T-cell (primary cell): ENCODE results near the gene TFF2. TPM values are rescaled to one million over a fixed set of nuclear protein-coding genes. Genes with fewer than 3 reads are reported as not detected.

Experiments
- ATAC-seq, 4 experiments: fragments of 200-7000 bp in 3 of 4; fragments of 150-1000 bp in 1 of 4; cut with Tn5 transposase; replicated peaks in 1 of 4; 1 replicate in 3 of 4; 2 replicates in 1 of 4; pipeline ENCODE4 v1.10.0; 2021; ENCODE audit warnings: moderate library complexity in 3 of 4, mild to moderate bottlenecking in 2 of 4, moderate number of reproducible peaks in 1 of 4
- CTCF ChIA-PET, 2 donors: fragments of 300-600 bp; sonication (Branson Sonifier 250); formaldehyde crosslinking; loops; one replicate each; lab custom pipeline; 2022; ENCODE audit warnings: antibody characterized with exemption in 2 of 2; lab: Charles Lee
- POLR2A ChIA-PET, 2 donors: fragments of 300-600 bp; sonication (Branson Sonifier 250); formaldehyde crosslinking; loops; one replicate each; lab custom pipeline; 2022; ENCODE audit warnings: antibody characterized with exemption in 2 of 2; lab: Charles Lee
- DNase-seq, 35 experiments: peaks; one replicate each; pipeline versions ENCODE4 v3.0.0 to v3.0.0-alpha.2; 2013 to 2023
- H3K27ac ChIP-seq: one replicate; pipeline ENCODE4 v1.5.1; 2013; ENCODE audit warnings: low read length
- H3K27me3 ChIP-seq, 2 experiments: replicated peaks in 1 of 2; 1 replicate in 1 of 2; 2 replicates in 1 of 2; pipeline versions ENCODE4 v1.6.1 to v1.7.0; 2013; ENCODE audit warnings: low read length in 1 of 2, mixed read lengths in 1 of 2; ENCODE audit not compliant: control insufficient read depth in 2 of 2, insufficient read depth in 2 of 2; ENCODE audit errors: extremely low read depth in 1 of 2
- H3K36me3 ChIP-seq, 2 donors: 1 replicate in 1 of 2; 2 replicates in 1 of 2; pipeline versions ENCODE4 v1.6.1 to v1.7.0; 2013; ENCODE audit warnings: low read length in 1 of 2; ENCODE audit not compliant: control insufficient read depth in 2 of 2, insufficient read depth in 1 of 2; ENCODE audit errors: extremely low read depth in 1 of 2
- H3K4me1 ChIP-seq, 2 experiments: 1 replicate in 1 of 2; 2 replicates in 1 of 2; pipeline versions ENCODE4 v1.6.1 to v1.7.0; 2013; ENCODE audit warnings: low read length in 2 of 2, mixed read lengths in 1 of 2; ENCODE audit not compliant: insufficient read depth in 2 of 2, control insufficient read depth in 1 of 2; ENCODE audit errors: extremely low read depth in 1 of 2
- H3K4me3 ChIP-seq, 2 donors: 1 replicate in 1 of 2; 2 replicates in 1 of 2; pipeline versions ENCODE4 v1.5.1 to v1.7.0; 2013; ENCODE audit warnings: mild to moderate bottlenecking in 2 of 2, low read length in 1 of 2, moderate library complexity in 1 of 2; ENCODE audit not compliant: control insufficient read depth in 1 of 2; ENCODE audit errors: extremely low read depth in 1 of 2
- H3K9me3 ChIP-seq: 2 replicates; pipeline ENCODE4 v1.7.0; 2013
- H3K27ac Mint-ChIP-seq, 2 donors: one replicate each; pipeline ENCODE4 v1.8.0; 2020 to 2021; ENCODE audit warnings: mild to moderate bottlenecking in 2 of 2, mixed read lengths in 2 of 2
- H3K27me3 Mint-ChIP-seq, 2 donors: one replicate each; pipeline ENCODE4 v1.8.0; 2021 to 2022; ENCODE audit warnings: mixed read lengths in 2 of 2
- H3K36me3 Mint-ChIP-seq: one replicate; pipeline ENCODE4 v1.8.0; 2021; ENCODE audit warnings: mixed read lengths
- H3K4me1 Mint-ChIP-seq, 3 donors: one replicate each; pipeline ENCODE4 v1.8.0; 2020 to 2022; ENCODE audit warnings: mixed read lengths in 3 of 3, mild to moderate bottlenecking in 1 of 3
- H3K4me3 Mint-ChIP-seq, 3 donors: one replicate each; pipeline ENCODE4 v1.8.0; 2020 to 2022; ENCODE audit warnings: mild to moderate bottlenecking in 3 of 3, mixed read lengths in 3 of 3, moderate library complexity in 3 of 3
- H3K9me3 Mint-ChIP-seq, 3 donors: one replicate each; pipeline ENCODE4 v1.8.0; 2020 to 2022; ENCODE audit warnings: mixed read lengths in 3 of 3
- WGBS: methylation state at CpG from one replicate; pipeline ENCODE4 v1.1.5; 2013; ENCODE audit warnings: missing lambda C conversion rate; ENCODE audit not compliant: insufficient coverage; 5-methylcytosine and 5-hydroxymethylcytosine counted together
- total RNA-seq, 35 experiments: library from RNA in 6 of 35; stranded (reverse) in 6 of 35; fragments of 120-200 nt in 1 of 35; gene quantifications; one replicate each; pipeline versions ENCODE4 v1.2.1 to v1.2.4 and lab custom pipeline; 2013 to 2026

The TFF2 gene
- total RNA-seq, 5 donors from 2014 or later (not counting 1 experiment from before 2014, with no cell fraction given), result 0.38 TPM; not detected in 4

DNA sequence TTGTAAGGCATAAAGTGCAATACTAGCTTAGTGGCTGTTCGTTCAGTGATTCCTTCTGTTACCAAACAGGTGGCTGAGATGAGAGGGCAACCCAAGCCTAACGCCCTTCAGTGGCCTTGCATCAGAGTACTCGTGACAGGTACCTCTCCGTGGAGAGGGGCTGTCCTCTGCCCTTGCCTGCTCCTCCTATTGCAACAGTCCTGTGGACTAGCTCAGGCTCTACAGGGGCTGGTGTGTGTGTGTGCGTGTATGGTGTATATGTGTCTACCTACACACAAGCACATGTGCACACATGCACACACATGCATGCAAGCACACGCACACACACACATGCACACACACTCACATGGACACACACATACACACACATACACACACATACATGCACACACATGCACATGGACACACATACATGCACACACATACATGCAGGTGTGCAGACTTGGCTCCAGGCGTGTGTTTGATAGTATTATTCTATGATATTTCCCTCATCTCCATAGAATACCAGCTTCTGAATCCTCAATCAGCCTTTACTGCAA, 50.7 kb downstream of the TFF2 start:
- no peak overlapping the region for H3K4me3 Mint-ChIP-seq
- H3K4me1 Mint-ChIP-seq, result peaks cover 4 to 10% (median 8%) of the 10 kb centered on the region in 3 donors
- no peak overlapping the region for H3K27ac ChIP-seq
- peaks cover 0 to 3% of the 10 kb centered on the region in 2 donors for H3K36me3 ChIP-seq
- no peak overlapping the region for H3K4me3 ChIP-seq
- peaks cover 0 to 5% of the 10 kb centered on the region in 2 experiments for H3K27me3 ChIP-seq
- H3K9me3 Mint-ChIP-seq, result no peaks in the 10 kb centered on the region
- H3K27ac Mint-ChIP-seq, result no peak overlapping the region
- no peaks in the 10 kb centered on the region for H3K9me3 ChIP-seq
- ATAC-seq (no peak), DNase-seq (no peak)
- H3K4me1 ChIP-seq, result peaks cover 3 to 9% of the 10 kb centered on the region in 2 experiments
- H3K27me3 Mint-ChIP-seq, result no peaks in the 10 kb centered on the region
- 98% methylated on average over 4 of the region's 7 CpGs for WGBS
- peaks cover 24% of the 10 kb centered on the region for H3K36me3 Mint-ChIP-seq
- ChIA-PET POLR2A (no interaction called here), CTCF (no interaction called here)

DNA sequence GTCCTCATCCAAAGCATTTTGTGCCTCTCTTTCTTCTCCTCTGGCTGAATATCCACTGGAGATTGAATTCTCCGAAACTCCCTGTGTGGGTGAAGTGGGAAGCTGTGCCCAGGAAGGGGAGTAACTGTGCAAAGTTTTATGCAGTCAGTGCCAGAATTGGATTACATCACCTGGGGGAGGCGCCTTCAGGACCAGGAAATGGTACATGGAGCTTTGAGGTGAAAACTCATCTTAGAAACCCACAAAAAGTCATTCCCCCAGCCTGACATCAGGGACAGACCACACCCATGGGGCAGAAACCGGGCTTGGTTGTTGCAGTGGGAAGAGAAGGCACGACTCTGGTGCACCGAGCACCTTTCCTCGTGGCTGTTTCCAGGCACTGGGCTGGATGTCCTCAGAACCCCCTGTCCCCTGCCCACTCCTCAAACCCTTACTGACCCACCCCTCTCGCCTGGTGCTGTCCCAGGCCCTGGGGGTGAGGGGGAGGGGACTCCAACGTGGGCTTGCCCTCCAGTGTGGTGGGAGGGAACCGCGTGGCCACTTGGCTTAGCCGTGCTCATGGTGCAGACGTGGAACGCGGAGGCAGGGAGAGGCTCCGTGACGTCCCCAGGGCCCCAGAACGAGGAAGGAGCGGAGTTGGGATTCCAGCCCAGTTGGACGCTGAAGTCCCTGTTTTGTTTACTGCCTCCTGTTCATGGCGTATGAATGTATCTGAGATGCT, 51.3 kb downstream of the TFF2 start:
- Mint-ChIP-seq H3K9me3 (no peaks in the 10 kb centered on the region), H3K4me1 (peaks cover 4 to 10% (median 8%) of the 10 kb centered on the region in 3 donors), H3K36me3 (peaks cover 29% of the 10 kb centered on the region), H3K4me3 (no peak overlapping the region), H3K27ac (no peak overlapping the region), H3K27me3 (no peaks in the 10 kb centered on the region)
- Histone ChIP-seq H3K36me3 (peaks cover 0 to 7% of the 10 kb centered on the region in 2 donors), H3K4me3 (no peak overlapping the region), H3K27me3 (no peaks in the 10 kb centered on the region), H3K4me1 (peaks cover 3 to 9% of the 10 kb centered on the region in 2 experiments), H3K9me3 (no peaks in the 10 kb centered on the region), H3K27ac (no peak overlapping the region)
- 88% methylated on average over 13 of the region's 20 CpGs for WGBS
- ChIA-PET POLR2A (interaction anchor here in 1 of 2 donors (0.7 kb wide), 1 partner anchor 138 kb away, joined by 4 read pairs; no protein-coding TSS in a partner anchor), CTCF (interaction anchor here in 1 of 2 donors (0.6 kb wide), 1 partner anchor 10 kb away, joined by 3 read pairs; no protein-coding TSS in a partner anchor)
- peak in 4 of 35 experiments; percentile 12 to 41 (median 18) for DNase-seq
- peak in 3 of 4 experiments; percentile 41 to 54 (median 43) for ATAC-seq

DNA sequence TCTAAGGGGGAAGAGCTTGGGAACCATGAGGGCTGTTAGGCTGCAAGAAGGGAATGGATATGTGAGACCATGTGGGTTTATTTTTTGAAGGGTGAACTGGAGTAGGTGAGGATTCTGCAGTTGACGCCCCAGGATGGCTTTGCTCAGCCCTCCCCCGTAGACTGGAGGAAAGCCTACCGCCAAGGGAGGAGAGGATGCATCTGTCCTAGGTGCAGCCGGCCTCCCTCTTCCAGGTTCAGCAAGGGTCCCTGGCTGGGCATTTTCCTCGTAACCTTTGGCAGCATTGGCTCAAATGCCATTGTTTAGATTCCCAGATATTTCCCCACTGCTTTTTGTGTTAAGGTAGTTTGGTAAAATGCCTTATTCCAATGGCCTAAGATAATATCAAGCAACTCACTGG, 52.1 kb downstream of the TFF2 start:
- Mint-ChIP-seq H3K9me3 (no peaks in the 10 kb centered on the region), H3K4me3 (no peak overlapping the region), H3K27ac (no peak overlapping the region), H3K36me3 (peaks cover 31% of the 10 kb centered on the region), H3K4me1 (peaks cover 4 to 10% (median 8%) of the 10 kb centered on the region in 3 donors), H3K27me3 (no peaks in the 10 kb centered on the region)
- Histone ChIP-seq H3K36me3 (peaks cover 3 to 14% of the 10 kb centered on the region in 2 donors), H3K27ac (no peak overlapping the region), H3K27me3 (no peaks in the 10 kb centered on the region), H3K9me3 (no peaks in the 10 kb centered on the region), H3K4me3 (no peak overlapping the region), H3K4me1 (peaks cover 3 to 9% of the 10 kb centered on the region in 2 experiments)
- ChIA-PET POLR2A (no interaction called here), CTCF (interaction anchor here in 1 of 2 donors (0.6 kb wide), 1 partner anchor 370 kb away, joined by 3 read pairs; no protein-coding TSS in a partner anchor)
- WGBS, result 100% methylated on average over 3 of the region's 5 CpGs
- DNase-seq (no peak), ATAC-seq (no peak)

DNA sequence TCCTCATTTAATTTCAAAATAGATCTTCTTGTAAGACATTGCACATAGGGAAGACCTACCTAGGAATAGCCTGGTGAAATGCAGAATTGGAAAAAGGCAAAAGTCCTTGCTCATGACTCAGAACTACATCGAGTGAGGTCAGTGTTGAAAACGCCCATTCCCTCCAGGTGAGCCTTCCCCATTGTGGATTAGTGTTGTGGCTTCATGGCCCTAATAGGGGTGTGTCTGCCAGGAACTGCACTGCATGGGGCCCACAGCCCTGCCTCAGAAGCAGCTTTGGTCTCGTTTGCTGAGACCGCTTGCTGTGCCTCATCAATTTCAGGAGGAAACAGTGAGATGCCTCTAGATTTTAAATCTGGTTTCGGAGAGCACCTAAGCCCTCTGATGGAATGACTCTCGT, 52.6 kb downstream of the TFF2 start:
- Mint-ChIP-seq H3K9me3 (no peaks in the 10 kb centered on the region), H3K4me3 (no peak overlapping the region), H3K27ac (no peak overlapping the region), H3K36me3 (peaks cover 31% of the 10 kb centered on the region), H3K27me3 (no peaks in the 10 kb centered on the region), H3K4me1 (peaks cover 4 to 10% (median 8%) of the 10 kb centered on the region in 3 donors)
- peaks cover 4 to 14% of the 10 kb centered on the region in 2 donors for H3K36me3 ChIP-seq
- H3K4me1 ChIP-seq, result peaks cover 3 to 9% of the 10 kb centered on the region in 2 experiments
- POLR2A ChIA-PET, result no interaction called here
- WGBS, result 84% methylated on average over 5 of the region's 6 CpGs
- ATAC-seq (no peak), DNase-seq (no peak)
- CTCF ChIA-PET, result interaction anchor here in 1 of 2 donors (0.6 kb wide), 1 partner anchor 369 kb away, joined by 3 read pairs; no protein-coding TSS in a partner anchor
- H3K4me3 ChIP-seq, result no peak overlapping the region
- H3K27ac ChIP-seq, result no peak overlapping the region
- H3K27me3 ChIP-seq, result no peaks in the 10 kb centered on the region
- no peaks in the 10 kb centered on the region for H3K9me3 ChIP-seq

DNA sequence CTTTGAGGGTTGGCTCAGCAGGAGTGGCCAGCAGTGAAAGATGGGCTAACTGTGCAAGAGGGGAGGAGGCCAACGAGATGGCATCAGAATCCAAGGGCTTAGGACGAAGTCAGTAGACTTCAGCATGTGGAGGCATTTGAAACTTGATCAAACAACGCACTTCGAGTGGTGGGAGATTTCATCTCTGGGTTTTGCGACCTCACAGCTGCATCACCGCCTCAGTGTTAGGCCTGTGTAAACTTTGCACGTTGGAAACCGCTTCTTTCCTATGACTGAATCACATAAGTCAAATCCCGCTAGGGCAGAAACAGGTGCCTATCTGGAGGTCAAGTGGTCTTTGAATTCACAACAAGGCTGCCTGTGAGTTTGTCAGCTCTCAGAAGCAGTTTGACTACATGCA, 53.4 kb downstream of the TFF2 start:
- H3K27me3 ChIP-seq, result no peaks in the 10 kb centered on the region
- no peak overlapping the region for H3K4me3 ChIP-seq
- no peaks in the 10 kb centered on the region for H3K27me3 Mint-ChIP-seq
- peaks cover 6 to 19% of the 10 kb centered on the region in 2 donors for H3K36me3 ChIP-seq
- ChIA-PET POLR2A (interaction anchor here in 1 of 2 donors (0.6 kb wide), 1 partner anchor 23 kb away, joined by 3 read pairs; no protein-coding TSS in a partner anchor), CTCF (interaction anchor here in 1 of 2 donors (0.5 kb wide), 1 partner anchor 132 kb away, joined by 3 read pairs; no protein-coding TSS in a partner anchor)
- ATAC-seq, result no peak
- H3K36me3 Mint-ChIP-seq, result peaks cover 31% of the 10 kb centered on the region
- H3K4me1 Mint-ChIP-seq, result peaks cover 4 to 10% (median 8%) of the 10 kb centered on the region in 3 donors
- no peak overlapping the region for H3K27ac ChIP-seq
- H3K4me1 ChIP-seq, result peaks cover 3 to 9% of the 10 kb centered on the region in 2 experiments
- DNase-seq, result no peak
- no peak overlapping the region for H3K4me3 Mint-ChIP-seq
- no peaks in the 10 kb centered on the region for H3K9me3 ChIP-seq
- H3K27ac Mint-ChIP-seq, result no peak overlapping the region
- no peaks in the 10 kb centered on the region for H3K9me3 Mint-ChIP-seq
- 77% methylated on average over 9 of the region's 9 CpGs for WGBS

DNA sequence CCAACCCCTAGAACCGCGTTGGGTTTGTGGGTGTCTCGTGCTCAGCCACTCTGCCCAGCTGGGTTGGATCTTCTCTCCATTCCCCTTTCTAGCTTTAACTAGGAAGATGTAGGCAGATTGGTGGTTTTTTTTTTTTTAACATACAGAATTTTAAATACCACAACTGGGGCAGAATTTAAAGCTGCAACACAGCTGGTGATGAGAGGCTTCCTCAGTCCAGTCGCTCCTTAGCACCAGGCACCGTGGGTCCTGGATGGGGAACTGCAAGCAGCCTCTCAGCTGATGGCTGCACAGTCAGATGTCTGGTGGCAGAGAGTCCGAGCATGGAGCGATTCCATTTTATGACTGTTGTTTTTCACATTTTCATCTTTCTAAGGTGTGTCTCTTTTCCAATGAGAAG, 54.3 kb downstream of the TFF2 start:
- peaks cover 4 to 10% (median 8%) of the 10 kb centered on the region in 3 donors for H3K4me1 Mint-ChIP-seq
- WGBS, result 80% methylated on average over 3 of the region's 7 CpGs

More for the DNA sequence above, 54.3 kb downstream of the TFF2 start:
- Histone ChIP-seq H3K4me3 (no peak overlapping the region), H3K4me1 (peaks cover 3 to 9% of the 10 kb centered on the region in 2 experiments), H3K27ac (no peak overlapping the region), H3K27me3 (no peaks in the 10 kb centered on the region), H3K9me3 (no peaks in the 10 kb centered on the region), H3K36me3 (peaks cover 11 to 24% of the 10 kb centered on the region in 2 donors)
- no peak for ATAC-seq
- Mint-ChIP-seq H3K9me3 (no peaks in the 10 kb centered on the region), H3K36me3 (peaks cover 31% of the 10 kb centered on the region), H3K27me3 (no peaks in the 10 kb centered on the region), H3K4me3 (no peak overlapping the region), H3K27ac (peak overlapping the region in 1 of 2 donors; percentile 48)
- no peak for DNase-seq
- POLR2A ChIA-PET, result interaction anchor here (0.6 kb wide), 3 partner anchors 22 to 218 kb away, joined by 3 read pairs; no protein-coding TSS in a partner anchor
- CTCF ChIA-PET, result interaction anchor here in 1 of 2 donors (0.7 kb wide), 1 partner anchor 63 kb away, joined by 3 read pairs; no protein-coding TSS in a partner anchor
